HAP-1 (cell line): ENCODE data around the gene KDM5C.

Source experiments
- DNase-seq, 2 experiments: peaks; one replicate each; pipeline ENCODE4 v3.0.0-alpha.2; 2016 to 2020; ENCODE audit warnings: low spot score in 2 of 2
- H3K27me3 ChIP-seq: fragments of 250-450 bp; sonication (Bioruptor Pico); 2 replicates; pipeline ENCODE4 v1.5.1; 2020; ENCODE audit warnings: low read depth, mild to moderate bottlenecking, moderate library complexity
- H3K36me3 ChIP-seq: fragments of 250-450 bp; sonication (Bioruptor Pico); replicated peaks from 2 replicates; pipeline ENCODE4 v1.5.1; 2020; ENCODE audit warnings: mild to moderate bottlenecking
- H3K4me1 ChIP-seq: fragments of 250-450 bp; sonication (Bioruptor Pico); 2 replicates; pipeline ENCODE4 v1.5.1; 2020; ENCODE audit warnings: mild to moderate bottlenecking
- H3K4me3 ChIP-seq: fragments of 250-450 bp; sonication (Bioruptor Pico); 2 replicates; pipeline ENCODE4 v1.5.1; 2020; ENCODE audit warnings: mild to moderate bottlenecking, moderate library complexity
- H3K9me3 ChIP-seq: fragments of 250-450 bp; sonication (Bioruptor Pico); 2 replicates; pipeline ENCODE4 v1.5.1; 2020; ENCODE audit warnings: mild to moderate bottlenecking, moderate library complexity
- in situ Hi-C: fragments of 300-500 bp; cut with MboI; formaldehyde crosslinking; loops from 3 replicates; pipeline ENCODE4 v1.14.3; 2020; ENCODE audit warnings: low sequenced_read_pairs, inconsistent platforms, mixed read lengths

Gene KDM5C

DNA sequence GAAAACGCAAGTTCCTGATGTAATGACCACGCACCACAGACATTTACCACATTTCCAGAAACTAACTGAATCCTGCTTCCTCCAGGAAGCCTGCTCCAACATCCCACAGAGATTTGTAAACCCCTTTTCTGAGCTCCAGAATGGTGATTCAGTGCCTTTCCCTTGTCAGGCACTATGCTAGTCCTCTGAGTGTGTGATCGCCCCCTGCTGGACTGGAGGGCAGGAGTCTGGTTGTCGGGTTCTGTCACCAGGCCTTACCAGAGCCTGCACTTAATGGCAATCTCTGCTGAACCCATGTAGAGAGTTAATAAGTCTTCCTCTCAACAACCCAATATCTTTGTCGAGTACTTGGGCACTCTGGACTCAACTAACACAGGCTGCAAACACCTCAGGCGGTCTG lies 14.5 kb upstream of the KDM5C start:
- Histone ChIP-seq H3K4me1 (no peaks in the 10 kb centered on the region), H3K4me3 (no peak overlapping the region), H3K27me3 (no peaks in the 10 kb centered on the region), H3K36me3 (no peaks in the 10 kb centered on the region), H3K9me3 (no peaks in the 10 kb centered on the region)
- in situ Hi-C loops: no loop called here
- peak in 1 of 2 experiments; percentile 67 for DNase-seq

DNA sequence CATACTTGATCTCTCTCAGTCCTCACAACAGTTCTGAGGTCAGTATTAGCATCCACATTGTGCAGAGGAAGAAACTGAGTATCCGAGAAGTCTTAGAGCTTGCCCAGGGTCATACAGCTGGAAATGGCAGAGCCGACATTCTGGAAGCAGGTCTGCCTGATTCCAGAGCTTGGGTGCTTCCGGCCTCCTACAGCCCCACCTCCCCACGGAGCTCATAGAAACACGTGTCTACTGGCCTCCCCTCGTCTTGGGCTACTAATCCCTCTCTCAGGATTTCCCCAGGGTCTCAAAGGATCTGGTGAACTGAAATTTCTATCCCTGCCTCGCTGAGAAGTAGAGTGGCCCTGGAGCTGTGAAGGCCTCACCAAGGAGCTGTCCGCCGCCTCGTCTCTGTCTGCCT lies 12.0 kb upstream of the KDM5C start:
- no peaks in the 10 kb centered on the region for H3K36me3 ChIP-seq
- in situ Hi-C loops: no loop called here
- H3K4me3 ChIP-seq: no peak overlapping the region
- DNase-seq: no peak
- no peaks in the 10 kb centered on the region for H3K4me1 ChIP-seq
- no peaks in the 10 kb centered on the region for H3K9me3 ChIP-seq
- H3K27me3 ChIP-seq: no peaks in the 10 kb centered on the region

DNA sequence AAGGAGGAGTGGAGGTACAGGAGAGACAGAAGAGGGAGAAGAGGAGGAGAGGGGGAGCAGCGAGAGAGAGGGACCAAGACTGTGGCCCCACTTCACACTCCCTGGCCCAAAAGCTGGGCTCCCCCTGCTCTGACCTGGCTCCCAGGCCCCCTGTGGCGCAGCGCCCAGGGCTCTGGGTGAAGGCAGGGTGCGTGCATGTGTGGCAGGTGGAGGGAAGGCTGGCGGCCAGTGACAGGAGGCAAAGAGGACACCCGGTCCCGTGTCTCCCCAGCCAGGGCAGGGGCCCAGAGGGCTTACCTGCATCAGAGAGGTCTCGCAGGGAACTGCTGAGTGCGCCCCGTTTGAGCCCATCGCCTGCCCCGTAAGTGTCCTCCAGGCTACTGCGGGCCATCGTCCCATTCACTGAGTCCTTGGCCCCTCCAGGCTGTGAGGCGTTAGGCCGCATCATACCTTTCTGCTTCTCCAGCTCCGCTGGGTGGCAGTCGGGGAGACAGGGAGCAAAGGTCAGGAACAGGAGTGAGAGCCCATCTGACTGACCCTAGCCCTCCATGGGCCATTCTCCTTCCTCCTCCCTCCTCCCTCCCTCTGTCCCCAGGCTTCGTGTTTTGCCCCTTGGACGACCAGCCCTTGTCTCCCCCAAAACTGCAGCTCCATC lies 11.1 kb upstream of the KDM5C start:
- in situ Hi-C loops: no loop called here

DNA sequence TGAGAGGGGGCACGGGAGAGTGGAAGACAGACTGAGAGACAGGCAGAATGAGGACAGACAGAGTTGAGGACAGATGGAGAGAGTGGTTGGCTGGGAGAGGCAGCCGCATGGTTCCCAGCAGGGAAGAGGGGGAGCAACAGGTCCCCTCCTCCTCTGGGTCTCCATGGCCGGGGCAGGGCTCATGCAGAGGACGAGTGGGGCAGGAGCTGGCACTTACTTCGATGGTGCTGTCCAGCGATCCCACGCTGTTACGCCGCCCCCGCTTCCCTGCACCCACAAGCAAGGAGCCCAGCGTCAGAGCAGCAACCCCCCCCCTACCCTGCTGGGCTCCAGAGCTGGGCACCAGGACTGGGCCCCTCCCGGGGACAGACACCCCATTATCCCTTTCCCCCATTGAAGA lies 10.6 kb upstream of the KDM5C start:
- Histone ChIP-seq H3K4me3 (no peak overlapping the region), H3K9me3 (no peaks in the 10 kb centered on the region), H3K4me1 (no peaks in the 10 kb centered on the region), H3K36me3 (no peaks in the 10 kb centered on the region), H3K27me3 (no peaks in the 10 kb centered on the region)
- DNase-seq: no peak
- in situ Hi-C loops: no loop called here

More for the DNA sequence above, 11.1 kb upstream of the KDM5C start:
- DNase-seq: no peak
- no peaks in the 10 kb centered on the region for H3K4me1 ChIP-seq
- H3K27me3 ChIP-seq: no peaks in the 10 kb centered on the region
- H3K9me3 ChIP-seq: no peaks in the 10 kb centered on the region
- H3K4me3 ChIP-seq: no peak overlapping the region
- H3K36me3 ChIP-seq: no peaks in the 10 kb centered on the region

DNA sequence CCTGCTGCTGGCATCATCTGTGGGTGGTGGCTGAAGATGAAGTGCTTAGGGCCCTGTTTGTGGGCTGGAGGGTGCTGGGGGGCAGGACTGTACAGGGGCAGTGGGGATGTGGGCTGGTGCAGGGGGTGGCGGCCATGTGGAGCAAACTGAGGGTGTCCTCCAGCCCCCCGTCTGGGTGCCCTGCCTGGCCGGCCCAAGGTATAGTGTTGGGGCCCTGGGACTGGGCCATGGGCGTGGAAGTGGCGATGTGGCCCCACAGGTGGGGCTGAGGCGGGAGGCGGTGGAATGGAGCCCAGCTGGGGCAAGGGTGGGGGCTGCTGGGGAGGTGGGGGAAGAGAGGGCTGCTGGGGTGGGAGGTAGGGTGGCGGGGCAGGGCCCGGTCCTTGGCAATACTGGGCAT lies 9.5 kb upstream of the KDM5C start:
- no peak for DNase-seq
- Histone ChIP-seq H3K9me3 (no peaks in the 10 kb centered on the region), H3K27me3 (no peaks in the 10 kb centered on the region), H3K4me1 (no peaks in the 10 kb centered on the region), H3K4me3 (no peak overlapping the region), H3K36me3 (no peaks in the 10 kb centered on the region)
- in situ Hi-C loops: no loop called here

DNA sequence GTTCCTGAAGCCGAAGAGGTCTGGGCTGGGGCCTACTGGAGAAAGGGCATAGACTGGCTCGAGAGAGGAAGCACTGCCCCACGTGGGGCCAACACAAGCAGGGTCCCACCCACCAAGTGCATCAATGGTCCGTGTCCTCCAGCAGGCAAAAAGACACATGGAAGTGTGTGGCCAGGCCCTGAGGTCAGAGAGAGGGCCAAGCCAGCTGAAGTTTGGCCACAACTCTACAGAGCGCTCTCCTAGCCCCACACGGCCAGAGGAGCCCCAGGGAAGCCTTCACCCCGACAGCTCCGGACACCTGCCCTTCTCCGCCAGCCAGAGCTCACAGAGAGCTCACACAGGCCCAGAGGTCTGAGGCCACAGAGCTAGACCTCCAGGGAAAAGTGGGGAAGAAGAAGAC lies 8.5 kb upstream of the KDM5C start:
- no peak for DNase-seq
- H3K27me3 ChIP-seq: no peaks in the 10 kb centered on the region
- H3K36me3 ChIP-seq: no peaks in the 10 kb centered on the region
- no peaks in the 10 kb centered on the region for H3K9me3 ChIP-seq
- H3K4me3 ChIP-seq: no peak overlapping the region
- in situ Hi-C loops: no loop called here
- no peaks in the 10 kb centered on the region for H3K4me1 ChIP-seq

DNA sequence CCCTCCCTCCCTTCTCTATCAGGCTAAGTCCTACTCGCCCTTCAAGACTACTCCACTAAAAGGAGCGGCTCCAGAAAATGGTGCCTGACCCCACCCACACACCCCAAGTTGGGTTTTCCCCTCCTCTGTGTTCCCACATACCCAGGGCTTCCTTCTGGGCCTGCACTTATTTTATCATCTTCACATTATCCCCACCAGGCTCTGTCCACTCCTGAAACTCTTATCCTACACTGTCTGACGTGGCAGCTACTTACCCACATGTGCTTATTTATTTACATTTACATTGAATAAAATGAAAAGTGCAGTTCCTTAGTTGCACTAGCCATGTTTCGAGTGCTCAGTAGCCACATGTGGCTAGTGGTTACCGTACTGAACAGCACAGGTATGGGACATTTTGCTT lies 5.1 kb upstream of the KDM5C start:
- in situ Hi-C loops: no loop called here
- H3K4me3 ChIP-seq: no peak overlapping the region
- no peak for DNase-seq
- no peaks in the 10 kb centered on the region for H3K9me3 ChIP-seq
- no peaks in the 10 kb centered on the region for H3K27me3 ChIP-seq
- no peaks in the 10 kb centered on the region for H3K36me3 ChIP-seq
- H3K4me1 ChIP-seq: peaks cover 4% of the 10 kb centered on the region; the same call in 1 of the 2 replicates

DNA sequence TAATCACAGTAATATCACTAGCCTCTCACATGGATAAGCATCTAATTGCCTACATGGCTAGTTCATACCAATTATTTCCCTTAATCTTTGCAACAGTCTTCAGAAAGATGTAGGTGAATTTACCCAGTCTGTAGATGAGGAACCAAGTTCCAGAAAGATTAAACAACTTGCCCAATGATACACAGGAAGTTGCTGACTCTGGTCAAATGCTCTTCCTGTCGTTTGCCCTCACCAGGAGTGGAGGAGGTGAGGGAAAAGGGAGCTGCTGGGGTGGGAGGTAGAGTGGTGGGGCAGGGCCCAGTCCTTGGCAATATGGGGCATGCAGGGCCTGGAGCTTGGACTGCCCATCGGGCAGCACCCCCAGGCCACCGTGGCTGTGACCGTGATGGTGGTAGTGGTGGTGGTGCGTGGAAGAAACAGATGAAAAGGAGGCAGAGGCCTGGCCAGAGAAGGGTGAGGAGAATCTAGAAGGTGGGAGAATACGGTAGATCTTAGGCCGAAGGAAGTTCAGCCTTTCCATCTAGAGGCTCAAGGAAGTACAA lies 2.3 kb upstream of the KDM5C start:
- DNase-seq: no peak
- Histone ChIP-seq H3K4me1 (peaks cover 7% of the 10 kb centered on the region), H3K9me3 (no peaks in the 10 kb centered on the region), H3K27me3 (no peaks in the 10 kb centered on the region), H3K4me3 (no peak overlapping the region), H3K36me3 (peaks cover 15% of the 10 kb centered on the region)
- in situ Hi-C loops: no loop called here

DNA sequence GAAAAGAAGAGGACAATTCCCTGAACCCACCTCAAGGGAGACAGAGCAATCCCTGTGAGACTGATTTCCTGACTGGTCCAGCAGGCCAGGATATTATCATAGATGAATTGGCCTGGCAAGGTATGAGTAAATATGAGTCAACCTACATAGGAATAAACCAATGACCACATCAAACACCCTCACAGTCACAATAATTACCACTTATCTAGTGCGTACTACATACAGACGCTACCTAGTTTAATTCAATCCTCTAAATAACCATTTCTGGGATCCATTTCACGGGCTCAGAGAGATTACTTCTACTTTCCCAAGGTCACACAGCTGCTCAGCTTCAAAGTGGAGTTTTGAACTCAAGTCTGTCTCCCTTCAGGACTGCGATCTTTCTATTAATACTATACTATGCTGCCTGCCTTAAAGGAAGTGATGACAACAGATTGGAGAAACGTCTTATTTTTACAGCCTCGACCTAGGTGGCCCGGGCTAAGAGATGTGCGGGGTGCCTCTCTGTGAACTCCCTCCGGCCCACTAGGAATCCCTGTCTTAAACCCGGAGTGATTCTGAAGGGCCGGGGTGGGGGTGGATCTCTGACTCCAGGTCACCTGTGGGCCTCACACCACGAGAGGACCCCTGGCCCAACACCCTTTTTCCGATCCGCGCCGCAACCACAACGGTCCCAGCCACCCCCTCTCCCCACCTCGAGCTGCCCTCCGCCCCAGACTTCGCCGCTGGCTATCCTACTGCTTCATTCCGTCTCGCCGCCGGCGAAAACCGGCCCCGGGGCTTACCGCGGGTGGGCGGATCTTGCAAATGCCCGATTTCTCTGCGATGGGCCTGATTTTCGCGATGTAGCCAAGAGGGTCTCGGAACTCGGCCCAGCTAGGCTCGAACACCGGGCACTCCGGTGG lies 800 bp downstream of the KDM5C start:
- Histone ChIP-seq H3K4me3 (peak overlapping the region; percentile 92), H3K4me1 (peaks cover 7% of the 10 kb centered on the region), H3K9me3 (no peaks in the 10 kb centered on the region), H3K36me3 (peaks cover 41% of the 10 kb centered on the region), H3K27me3 (no peaks in the 10 kb centered on the region)
- DNase-seq: peak in 1 of 2 experiments; percentile 29
- in situ Hi-C loops: no loop called here

DNA sequence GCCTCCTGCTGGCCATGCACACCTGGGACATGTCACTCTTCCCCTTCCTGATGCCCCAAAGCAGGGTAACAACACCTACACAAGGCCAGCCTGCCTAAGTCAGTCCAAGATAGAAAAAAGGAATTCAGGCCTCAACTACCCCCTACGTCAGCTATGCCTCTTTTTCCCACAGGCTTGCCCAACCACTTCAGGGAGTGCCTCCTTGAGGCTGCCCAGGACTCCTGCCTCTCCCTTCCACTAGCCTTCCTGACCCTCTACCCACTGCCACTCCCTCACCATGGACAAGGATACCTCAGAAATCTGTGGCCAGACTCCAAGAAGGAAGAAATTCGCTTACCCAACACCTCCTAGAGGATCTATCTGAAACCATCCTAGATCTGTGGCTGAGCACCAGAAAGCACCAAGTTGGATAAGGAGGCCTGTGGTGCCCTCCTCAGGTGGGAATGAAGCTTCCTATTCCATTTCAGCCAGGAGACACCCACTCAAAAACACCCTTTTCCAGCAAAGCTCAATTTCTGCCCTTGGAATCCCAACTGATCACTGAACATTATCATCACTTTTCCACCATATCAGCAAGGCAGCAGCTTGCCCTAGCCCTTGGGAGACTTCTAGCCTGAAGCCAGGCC lies 1.8 kb downstream of the KDM5C start:
- Histone ChIP-seq H3K4me1 (peaks cover 7% of the 10 kb centered on the region), H3K27me3 (no peaks in the 10 kb centered on the region), H3K36me3 (peaks cover 51% of the 10 kb centered on the region), H3K4me3 (peak overlapping the region; percentile 92), H3K9me3 (no peaks in the 10 kb centered on the region)
- peak in 1 of 2 experiments; percentile 17 for DNase-seq
- in situ Hi-C loops: no loop called here

DNA sequence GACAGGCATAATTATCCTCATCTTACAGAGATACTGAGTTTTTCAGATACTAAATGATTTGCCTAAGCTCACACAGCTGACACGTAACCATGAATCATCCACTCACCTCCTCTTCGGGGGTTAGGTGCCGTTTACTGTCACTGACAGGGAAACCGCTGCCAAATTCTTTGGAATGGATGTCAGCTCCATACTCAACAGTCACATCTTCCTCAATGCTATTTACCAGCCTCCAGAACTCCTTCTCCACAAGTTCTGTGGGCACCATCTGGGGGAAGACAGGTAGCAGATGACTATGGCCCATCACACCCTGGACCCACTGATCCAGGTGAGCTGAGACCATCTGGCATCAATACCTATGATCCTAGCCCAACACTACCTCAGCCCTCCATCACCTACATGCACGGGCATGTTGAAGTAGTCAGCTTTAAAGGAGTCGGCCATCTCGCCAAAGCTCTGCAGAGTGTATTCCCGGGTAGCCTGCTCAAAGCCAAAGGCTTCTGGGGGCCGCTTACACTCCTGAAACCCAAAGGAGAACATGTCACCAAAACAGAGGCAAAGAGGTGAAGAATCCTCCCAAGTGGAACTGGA lies 13.5 kb downstream of the KDM5C start:
- Histone ChIP-seq H3K9me3 (no peaks in the 10 kb centered on the region), H3K4me1 (no peaks in the 10 kb centered on the region), H3K4me3 (no peak overlapping the region), H3K27me3 (no peaks in the 10 kb centered on the region), H3K36me3 (peaks cover 80% of the 10 kb centered on the region)
- DNase-seq: no peak
- in situ Hi-C loops: no loop called here

DNA sequence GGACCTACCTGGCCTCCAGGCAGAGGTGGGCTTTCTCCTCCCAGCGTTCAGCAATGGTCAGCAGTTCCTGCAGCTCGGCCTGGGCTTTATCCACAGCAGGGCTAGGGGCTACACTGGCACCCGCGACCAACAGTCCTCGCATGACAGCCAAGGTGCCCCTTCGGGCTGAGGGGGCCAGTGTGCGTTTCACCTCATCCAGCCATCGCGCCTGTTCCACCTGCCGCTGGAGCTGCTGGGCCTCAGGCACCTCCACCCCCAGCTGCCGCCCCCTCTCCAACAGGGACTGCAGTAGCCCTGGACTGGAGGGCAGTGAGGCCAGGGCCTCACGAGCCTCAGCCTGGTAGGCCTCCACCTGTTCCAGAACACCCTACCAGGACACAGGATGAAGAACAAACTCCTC lies 28.3 kb downstream of the KDM5C start:
- H3K9me3 ChIP-seq: no peaks in the 10 kb centered on the region
- no peaks in the 10 kb centered on the region for H3K4me1 ChIP-seq
- H3K27me3 ChIP-seq: no peaks in the 10 kb centered on the region
- DNase-seq: no peak
- H3K36me3 ChIP-seq: peaks cover 88% of the 10 kb centered on the region
- no peak overlapping the region for H3K4me3 ChIP-seq
- in situ Hi-C loops: no loop called here

DNA sequence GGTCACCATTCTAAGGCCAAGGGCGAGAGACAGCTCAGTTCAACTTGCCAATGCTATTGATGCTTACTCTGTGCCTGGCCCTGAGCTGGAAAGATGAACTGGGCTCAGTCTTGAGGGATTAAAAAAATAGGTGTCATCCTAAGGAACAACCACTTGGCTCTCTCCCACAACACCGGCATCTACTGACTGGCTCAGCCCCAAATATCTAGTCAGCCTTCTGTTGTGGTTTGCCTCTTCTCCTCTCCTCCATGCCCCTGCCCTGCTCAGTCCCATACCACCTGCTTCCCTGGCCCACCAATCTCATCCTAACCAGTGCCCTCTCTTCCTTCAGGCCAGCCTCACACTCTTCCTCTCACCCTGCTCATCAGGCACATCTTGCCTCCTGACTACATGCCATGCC lies 29.6 kb downstream of the KDM5C start:
- no peaks in the 10 kb centered on the region for H3K27me3 ChIP-seq
- peaks cover 75% of the 10 kb centered on the region for H3K36me3 ChIP-seq
- no peak for DNase-seq
- in situ Hi-C loops: no loop called here
- no peaks in the 10 kb centered on the region for H3K4me1 ChIP-seq
- H3K4me3 ChIP-seq: no peak overlapping the region
- no peaks in the 10 kb centered on the region for H3K9me3 ChIP-seq
